Cardiac fibroblast (primary cell): ENCODE results near the gene KCNQ1.

Experiments used
- DNase-seq, 2 donors: peaks; one replicate each; pipeline versions ENCODE4 v3.0.0 to v3.0.0-alpha.2; 2010; ENCODE audit warnings: low read depth in 2 of 2
- H3K4me3 ChIP-seq, 2 donors: replicated peaks in 1 of 2; 1 replicate in 1 of 2; 2 replicates in 1 of 2; pipeline ENCODE4 v1.5.1; 2011; ENCODE audit warnings: low read depth in 2 of 2, low read length in 2 of 2, mild to moderate bottlenecking in 2 of 2, moderate library complexity in 1 of 2
- TF ChIP-seq, protein P1 (sequence below): IDR thresholded peaks from one replicate; pipeline ENCODE4 v1.5.1; 2011; ENCODE audit warnings: low read depth, mild to moderate bottlenecking, low read length, inconsistent platforms

The KCNQ1 gene

DNA sequence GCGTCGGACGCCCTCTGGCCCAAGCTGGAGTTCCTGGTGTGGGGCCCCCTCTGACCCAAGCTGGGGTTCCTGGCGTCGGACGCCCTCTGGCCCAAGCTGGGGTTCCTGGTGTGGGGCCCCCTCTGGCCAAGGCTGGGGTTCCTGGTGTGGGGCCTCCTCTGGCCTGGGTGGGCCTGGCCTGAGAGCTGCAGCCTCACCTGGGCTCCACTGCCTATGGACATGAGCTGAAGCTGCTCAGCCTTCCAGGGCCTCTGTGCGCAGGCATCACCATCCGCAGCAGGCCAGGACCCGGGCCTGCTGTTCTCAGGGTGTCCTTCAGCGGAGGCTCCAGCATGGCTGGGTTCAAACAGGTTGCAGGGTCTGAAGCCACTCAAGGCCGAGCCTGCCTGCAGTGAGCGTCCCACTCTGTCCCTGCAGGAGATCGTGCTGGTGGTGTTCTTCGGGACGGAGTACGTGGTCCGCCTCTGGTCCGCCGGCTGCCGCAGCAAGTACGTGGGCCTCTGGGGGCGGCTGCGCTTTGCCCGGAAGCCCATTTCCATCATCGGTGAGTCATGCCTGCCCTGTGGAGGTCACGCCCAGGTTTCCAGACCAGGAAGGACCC is 125.5 kb downstream of the KCNQ1 start:
- DNase-seq: no peak
- TF ChIP-seq, protein P1, sequence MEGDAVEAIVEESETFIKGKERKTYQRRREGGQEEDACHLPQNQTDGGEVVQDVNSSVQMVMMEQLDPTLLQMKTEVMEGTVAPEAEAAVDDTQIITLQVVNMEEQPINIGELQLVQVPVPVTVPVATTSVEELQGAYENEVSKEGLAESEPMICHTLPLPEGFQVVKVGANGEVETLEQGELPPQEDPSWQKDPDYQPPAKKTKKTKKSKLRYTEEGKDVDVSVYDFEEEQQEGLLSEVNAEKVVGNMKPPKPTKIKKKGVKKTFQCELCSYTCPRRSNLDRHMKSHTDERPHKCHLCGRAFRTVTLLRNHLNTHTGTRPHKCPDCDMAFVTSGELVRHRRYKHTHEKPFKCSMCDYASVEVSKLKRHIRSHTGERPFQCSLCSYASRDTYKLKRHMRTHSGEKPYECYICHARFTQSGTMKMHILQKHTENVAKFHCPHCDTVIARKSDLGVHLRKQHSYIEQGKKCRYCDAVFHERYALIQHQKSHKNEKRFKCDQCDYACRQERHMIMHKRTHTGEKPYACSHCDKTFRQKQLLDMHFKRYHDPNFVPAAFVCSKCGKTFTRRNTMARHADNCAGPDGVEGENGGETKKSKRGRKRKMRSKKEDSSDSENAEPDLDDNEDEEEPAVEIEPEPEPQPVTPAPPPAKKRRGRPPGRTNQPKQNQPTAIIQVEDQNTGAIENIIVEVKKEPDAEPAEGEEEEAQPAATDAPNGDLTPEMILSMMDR: no peak
- no peak overlapping the region for H3K4me3 ChIP-seq

- H3K4me3 ChIP-seq: no peak overlapping the region
- TF ChIP-seq, protein P1: no peak
- DNase-seq: no peak
Measured at GRCh38 chr11:2570841-2571597, 126.2 kb downstream of the KCNQ1 start.

GRCh38 chr11:2571598-2572281 is 126.9 kb downstream of the KCNQ1 start:
- H3K4me3 ChIP-seq: no peak overlapping the region
- DNase-seq: no peak
- TF ChIP-seq, protein P1: no peak

DNA sequence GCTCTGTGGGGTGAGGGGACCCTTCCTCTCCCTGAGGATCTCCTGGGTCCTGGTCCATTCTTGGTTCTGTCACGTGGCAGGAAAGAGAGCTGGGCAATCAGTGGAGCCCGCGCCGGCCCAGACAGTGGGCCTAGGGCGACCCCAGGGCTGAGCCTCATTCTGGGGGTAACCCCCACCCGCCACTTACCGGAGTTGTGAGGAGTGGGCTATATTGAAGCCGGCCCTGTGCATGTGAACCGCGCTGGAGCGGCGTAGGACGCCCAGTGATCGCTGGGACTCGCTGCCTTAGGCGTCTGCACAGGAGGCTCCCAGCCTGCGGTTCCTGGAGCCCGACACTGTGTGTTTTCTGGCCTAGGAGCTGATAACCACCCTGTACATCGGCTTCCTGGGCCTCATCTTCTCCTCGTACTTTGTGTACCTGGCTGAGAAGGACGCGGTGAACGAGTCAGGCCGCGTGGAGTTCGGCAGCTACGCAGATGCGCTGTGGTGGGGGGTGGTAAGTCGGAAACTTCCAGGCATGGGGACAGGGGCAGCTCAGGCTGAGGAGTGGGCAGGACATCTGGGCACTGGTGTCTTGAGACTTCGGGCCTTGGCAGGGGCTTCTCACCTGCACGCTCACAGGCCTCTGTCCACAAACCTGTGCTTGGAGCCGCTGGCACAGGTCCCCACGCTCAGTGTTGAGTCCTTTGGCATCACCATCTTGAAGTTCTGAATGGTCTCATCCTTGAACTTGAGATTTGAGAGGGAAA is 127.9 kb downstream of the KCNQ1 start:
- no peak overlapping the region for H3K4me3 ChIP-seq
- TF ChIP-seq, protein P1: no peak
- no peak for DNase-seq

GRCh38 chr11:2573240-2574042 is 128.6 kb downstream of the KCNQ1 start:
- H3K4me3 ChIP-seq: no peak overlapping the region
- no peak for DNase-seq
- TF ChIP-seq, protein P1: no peak

DNA sequence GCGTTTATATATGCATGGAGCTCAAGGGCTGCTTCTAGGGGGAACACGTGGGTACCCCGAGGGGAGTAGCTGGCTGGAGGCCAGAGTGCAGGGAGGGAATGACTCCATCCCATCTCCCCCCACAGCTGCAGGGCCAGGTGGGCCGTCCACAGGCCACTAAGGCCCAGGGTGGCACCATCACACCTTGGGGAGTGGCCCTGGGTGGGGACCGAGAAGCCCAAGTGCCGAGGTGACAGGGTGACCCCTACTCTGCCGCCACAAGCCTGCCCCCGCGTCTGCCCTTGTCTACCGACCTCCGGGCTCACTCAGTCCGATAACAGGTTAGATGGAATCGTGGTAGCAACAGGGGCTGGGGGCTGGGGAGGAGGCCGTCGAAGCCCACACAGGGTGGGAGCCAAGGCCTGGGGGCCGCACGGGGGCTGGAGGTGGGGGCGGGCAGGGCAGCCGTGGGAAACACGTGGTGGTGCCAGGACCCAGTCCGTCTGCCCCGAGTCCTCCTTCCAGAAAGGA is 129.3 kb downstream of the KCNQ1 start:
- H3K4me3 ChIP-seq: no peak overlapping the region
- no peak for DNase-seq
- TF ChIP-seq, protein P1: no peak
